GM21423 (cell line): ENCODE results near the gene LMCD1.

Source experiments
- ATAC-seq: cut with Tn5 transposase; IDR thresholded peaks from one replicate; pipeline ENCODE4 v1.9.1; 2021; ENCODE audit warnings: mild to moderate bottlenecking, moderate library complexity; ENCODE audit not compliant: unreplicated experiment

Gene LMCD1

DNA sequence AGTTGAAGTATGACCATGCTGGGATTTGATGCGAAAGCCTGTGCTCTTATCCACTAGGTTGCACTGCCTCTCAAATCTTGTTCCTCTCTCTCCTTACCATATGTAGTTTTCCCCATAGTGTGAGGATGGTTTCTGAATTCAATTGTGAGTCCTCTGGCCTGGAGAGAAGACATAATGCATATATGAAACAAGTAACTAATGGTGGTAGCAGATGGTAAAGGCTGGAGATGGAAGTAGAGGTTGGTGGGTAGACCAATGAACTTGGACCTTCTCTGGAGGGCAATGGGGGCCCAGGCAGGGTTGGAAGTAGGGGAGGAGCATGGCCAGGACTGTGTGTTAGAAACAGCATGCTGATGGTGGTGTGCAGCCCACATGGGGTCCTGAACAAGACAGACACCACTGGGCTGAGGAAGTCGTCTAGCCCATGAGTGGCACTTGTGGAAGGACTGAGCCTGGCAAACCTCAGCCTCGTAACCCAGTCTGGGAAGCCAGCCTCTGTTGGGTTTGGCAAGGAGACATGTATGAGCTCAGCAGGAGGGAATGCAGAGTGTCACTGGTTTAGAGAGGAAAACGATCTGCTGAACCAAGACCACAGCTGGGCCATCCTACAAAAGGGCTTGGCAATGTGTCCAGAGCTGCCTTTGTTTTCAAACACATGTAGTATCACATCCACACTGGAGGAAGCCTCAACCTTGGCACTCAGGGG, 18.5 kb upstream of the LMCD1 start:
- no peak for ATAC-seq

DNA sequence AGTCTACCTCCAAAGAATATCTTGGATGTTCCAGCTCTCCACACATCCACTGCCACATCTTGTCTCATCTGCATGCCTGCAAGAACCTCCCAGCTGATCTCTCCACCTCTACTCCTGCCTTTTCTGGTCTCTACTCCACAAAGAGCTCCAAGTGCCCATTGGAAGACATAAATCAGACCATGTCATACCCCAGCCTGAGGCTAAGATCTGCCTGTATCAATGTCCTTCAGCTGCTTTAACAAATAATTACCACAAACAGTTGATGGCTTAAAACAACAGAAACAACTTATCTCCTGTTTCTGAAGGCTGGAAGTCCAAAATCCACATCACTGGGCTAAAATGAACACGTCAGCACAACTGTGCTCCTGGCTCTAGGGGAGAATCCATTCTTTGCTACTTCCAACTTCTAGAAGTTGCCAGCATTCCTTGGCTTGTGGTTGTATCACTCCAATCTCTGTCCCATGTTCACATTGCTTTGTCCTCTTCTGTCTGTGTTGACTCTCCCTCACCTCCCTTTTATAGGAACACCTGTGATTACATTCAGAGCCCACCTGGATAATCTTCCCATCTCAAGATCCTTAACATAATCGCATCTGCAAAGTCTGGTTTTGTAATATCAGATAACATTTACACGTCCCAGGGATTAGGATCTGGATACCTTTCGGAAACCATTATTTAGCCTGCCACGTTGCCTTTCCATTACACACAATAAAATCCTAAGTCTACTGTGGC, 17.0 kb upstream of the LMCD1 start:
- ATAC-seq = no peak

DNA sequence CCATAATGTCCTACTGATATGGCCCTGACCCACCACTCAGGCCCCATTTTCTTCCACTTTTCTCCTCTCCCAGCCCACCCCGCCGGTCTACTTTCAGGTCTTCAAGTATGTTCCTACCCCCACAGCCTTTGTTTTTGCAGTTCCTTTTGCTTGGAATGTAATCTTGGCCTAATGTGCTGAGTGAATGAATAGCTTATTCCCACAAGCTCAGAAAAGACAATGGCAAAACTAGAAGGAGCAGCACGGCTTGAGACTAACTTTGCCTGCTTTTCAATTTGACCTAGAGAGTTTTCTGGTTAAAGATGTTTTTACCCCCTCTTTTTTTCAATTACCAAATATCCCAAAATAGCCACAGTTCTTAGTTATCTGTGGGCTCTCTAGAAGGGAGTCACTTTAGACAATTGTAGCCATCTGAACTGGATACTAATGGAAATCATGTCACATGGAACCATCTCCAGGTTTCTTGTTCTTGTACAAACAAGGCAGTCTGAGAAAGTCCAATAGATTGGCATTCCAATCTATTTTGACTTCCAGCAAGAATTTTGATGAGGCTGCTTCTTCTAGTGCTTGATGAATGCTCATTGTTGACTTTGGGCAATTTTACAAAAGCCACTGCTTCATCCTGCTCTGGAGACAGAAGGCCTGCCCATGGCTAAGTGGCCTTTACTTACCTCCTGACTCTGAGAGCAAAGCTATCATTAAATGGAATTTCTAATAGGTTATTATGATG, 16.3 kb upstream of the LMCD1 start:
- ATAC-seq = no peak

DNA sequence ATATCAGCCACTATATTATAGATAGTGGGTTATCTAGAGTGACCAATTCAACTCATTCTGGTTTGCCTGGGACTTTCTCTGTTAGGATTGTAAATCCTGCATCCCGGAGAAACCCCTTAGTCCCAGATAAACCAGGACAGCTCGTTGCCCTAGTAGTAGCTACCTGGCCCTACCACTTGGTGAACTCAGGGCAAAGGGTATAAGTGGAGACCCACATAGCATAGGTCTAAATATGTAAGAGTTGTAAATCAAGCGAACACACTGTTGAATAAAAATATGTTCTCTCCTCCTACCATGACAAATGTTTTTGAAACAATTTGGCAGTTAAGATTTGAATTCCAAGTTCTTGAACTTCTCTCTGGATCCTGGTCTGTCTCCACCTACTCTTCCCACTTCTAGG, 15.7 kb upstream of the LMCD1 start:
- no peak for ATAC-seq

DNA sequence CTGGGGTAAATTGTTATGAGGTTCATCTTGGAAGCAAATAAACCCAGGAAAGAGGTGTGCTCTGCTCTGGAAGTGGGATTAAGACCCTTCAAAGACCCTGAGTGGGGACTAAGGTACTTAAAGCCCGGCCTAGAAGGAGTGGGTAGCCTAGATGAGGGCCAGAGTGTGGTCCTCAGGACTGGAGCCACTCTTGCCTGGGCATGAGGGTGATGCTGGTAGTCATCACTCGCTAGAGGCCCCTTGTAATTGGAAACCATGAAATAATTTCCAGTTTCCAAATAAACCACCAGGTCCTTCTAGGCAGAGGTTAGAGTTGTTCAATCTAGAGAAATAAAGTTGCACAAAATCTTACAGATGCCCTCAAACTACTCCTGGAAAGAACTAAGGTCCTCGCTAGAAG, 15.2 kb upstream of the LMCD1 start:
- ATAC-seq = no peak

DNA sequence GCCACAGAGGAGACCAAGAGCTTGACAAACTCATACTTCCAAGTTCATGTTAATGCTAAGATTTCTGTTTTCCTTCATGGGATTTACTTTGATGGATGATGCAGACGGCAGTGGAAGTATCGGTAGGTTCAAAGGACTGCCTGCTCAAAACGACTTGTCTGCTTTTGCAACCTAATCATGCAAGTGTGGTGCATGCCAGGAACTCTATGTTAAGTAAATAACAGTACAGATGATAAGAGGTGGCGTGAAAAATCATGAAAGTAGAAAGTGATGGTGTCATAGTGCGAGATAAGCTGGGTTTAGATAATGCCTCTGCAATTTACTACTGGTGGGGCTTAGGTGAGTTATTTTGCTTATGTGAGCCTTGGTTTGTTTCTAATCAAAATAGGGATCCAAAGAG, 14.7 kb upstream of the LMCD1 start:
- ATAC-seq = no peak

DNA sequence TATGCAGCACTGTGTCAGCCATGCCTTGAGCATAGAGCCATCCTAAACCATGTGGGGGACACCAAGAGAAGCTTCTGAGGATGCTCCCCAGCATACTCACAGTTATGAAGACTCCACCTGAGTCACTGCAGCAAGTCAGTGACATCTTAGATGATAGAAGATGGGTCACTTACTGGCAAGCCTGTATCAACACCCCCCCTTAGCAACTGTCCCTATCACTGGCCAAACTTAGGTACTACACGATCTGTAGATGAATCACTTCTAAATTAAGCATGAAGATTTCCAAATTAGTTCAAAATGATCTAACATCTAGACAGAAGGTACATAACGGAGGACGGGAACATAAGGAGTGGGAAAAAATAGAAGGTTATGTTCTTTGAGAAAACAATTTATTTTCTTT, 13.2 kb upstream of the LMCD1 start:
- no peak for ATAC-seq

DNA sequence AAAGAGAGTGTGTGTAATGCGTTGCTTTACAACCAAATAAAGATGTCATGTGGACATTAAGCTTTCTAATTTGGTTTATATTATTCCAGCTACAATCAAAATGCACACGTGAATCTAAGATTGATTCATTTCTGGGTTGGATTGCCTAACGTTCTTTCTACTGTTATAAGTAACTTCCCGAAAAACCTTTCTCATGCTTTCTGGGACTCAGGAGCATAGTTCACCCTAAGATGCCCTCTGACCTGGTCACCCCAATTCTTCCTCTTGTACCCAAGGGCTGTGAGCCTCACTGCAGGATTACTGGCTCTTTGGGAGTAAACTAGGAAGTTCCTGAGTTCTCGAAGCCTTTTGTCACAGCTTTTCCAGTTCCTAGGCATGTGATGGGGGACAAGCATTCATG, 12.7 kb upstream of the LMCD1 start:
- ATAC-seq = no peak

DNA sequence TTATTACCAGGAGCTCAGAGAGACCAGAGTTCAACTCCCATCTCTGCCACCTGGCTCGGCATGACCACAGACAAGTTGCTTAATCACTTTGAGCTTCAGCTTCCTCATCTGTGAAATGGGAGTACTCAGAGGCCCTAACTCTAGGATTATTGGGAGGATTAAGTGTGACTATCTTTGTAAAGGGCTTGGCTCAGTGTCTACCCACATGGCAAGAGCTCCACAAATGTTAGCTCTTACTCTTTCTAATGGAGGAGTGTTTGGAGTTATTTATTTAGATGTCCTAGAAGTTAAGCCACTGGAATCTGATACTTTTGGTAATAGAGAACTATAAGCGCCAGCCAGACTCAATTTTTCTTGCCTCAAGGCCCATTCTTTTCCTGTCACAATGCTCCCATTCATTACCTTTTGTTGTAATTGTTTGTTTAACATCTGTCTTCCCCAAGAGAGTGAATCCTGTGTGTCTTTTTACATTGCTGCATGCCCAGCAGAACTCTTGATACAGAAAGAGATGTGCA, 12.3 kb upstream of the LMCD1 start:
- ATAC-seq = no peak

DNA sequence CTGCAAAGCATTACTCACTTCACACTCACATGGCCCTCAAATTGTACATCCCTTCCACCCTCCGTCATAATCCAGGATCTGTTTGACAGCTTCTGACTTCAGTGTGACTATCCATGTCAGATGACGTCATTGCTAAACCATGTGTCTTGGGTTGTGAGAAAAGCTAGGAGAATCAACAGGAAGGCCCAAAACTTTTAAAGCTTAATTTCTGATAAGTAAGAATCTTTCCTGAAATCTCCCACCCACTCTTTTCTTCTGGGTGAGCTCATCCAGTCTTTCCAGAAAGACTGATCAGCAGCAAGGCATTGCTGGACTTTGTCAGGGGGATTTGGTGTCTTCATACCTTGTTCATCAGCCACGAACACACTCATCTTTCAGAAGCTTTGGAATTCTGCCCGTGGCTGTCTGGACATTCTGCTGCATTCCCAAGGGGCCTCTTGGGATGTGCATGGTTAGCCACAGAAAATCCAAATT, 11.5 kb upstream of the LMCD1 start:
- no peak for ATAC-seq

DNA sequence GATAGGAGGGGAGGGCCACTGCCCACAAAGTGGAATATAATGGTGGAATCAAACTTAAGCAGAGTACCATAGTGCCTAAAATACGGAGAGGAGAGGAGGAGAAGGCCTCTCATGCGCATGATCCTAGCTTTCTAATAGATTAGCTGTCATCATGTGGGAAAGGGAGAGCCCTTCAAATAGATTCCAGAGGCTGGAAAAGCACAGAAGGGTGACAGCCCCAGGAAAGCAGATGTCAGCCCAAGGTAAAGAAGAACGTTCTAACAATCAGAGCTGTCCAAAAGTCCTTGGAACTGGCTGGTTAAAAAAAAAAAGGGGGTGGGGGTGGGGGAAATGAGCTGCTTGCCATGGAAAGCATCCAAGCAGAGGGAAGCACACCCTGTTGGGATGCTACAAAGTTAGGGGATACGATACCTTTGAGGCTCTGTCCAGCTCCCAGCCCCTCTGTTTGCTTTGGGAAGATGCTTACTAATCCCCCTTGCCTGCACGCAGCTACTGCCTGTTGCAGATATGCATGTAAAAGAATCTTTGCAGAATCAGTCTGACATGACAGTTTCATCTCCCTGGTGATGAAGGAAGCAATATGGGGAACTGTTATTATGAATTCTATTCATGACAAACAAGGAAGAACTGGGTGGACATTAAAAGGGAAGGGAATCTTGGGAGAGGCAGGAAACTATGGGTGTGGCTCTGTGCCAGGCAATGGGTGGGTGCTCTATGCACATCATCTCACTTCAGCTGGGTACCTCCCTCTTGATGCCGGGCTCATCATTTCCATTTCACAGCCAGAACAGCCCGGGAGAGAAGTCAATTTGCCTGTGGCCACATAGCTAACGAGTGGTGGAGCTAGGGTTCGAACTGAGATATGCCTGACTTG, 10.1 kb upstream of the LMCD1 start:
- no peak for ATAC-seq

DNA sequence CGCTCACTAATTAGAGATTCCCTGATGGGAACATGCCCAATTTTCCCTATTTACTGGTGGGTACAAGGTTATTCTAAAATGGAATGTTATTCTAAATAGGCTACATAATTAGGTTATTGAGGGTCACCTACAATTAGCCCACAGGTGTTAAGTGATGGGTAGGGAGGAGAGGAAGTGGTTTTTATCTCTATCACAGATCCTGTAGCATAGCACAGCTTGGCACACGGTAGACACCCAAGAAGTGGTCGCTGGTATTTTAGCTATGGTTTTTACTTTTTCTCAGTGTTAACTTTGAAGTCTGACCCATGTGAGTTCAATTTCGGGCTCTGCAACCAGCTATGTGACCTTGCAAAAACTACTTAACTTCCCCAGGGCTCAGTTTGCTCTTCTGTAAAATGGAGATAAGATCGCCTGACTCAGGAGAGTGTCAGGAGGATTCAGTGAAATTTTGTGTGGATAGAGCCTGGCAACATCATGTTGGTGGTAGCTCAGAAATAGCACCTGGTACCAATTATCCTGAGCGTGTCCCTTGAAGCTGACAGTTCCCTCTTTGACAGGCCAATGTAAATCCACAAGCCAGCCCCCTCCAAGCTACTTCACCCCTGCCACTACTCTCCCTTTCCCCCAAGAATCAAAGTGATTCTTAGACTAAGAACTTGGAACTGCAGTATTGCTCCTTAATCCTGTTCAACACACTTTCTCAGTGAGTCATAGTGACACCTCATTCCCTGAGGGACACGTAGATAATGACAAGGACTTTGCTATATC, 8.7 kb upstream of the LMCD1 start:
- ATAC-seq = no peak

DNA sequence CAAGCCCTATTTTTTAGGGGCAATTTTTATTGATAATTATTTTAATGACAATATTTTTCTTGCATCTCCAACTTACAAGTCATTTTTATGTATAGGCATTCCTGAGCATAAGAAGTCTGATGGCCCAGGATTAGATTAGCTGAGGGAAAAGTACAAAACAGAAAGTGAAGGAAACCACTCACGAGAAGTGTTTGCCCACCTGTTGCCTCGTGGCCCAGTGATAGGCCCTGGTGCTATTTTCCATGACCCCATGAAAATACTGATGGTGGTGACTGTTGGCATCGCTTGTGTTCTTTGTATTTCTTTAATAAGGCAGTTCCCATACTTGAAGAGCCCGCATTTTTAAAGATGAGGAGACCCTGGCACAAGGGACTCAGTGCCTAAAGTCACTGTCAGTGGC, 7.9 kb upstream of the LMCD1 start:
- ATAC-seq = no peak

DNA sequence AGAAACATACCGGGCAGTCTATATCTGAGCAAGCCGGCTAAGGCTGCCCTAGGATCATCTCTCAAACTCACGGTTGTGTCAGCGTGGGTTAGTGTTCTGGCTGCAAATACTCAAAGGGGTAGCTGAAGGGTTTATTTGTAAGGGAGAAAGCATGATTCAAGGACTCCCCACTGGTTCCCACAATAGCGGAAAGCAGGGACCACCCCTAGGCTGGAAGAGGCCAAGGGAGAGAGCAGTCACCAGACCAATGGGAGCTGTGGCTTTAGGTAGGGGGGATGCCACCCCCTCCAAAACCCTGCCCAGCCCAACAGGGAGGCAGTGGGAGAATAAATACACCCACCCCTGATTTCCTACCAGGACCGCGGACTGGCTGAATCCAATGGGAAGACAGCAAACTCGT, 7.3 kb upstream of the LMCD1 start:
- ATAC-seq = no peak

DNA sequence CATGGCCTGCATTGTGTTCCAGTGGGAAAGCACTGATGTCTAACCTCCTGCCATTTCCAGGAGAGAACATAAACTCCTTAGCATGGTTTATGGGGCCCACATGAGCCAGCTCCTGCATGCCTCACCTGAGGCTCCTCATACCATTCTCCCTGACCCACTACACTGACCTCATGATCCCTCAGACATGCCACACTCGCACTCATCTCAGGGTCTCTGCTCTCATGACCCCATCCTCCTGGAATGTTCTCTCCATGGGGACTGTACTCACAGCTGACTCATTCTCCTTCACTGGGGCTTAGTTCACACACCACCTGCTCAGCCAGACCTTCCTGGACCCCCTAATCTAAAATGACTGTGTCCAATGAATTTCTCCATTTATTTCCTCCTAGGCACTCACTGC, 4.0 kb upstream of the LMCD1 start:
- no peak for ATAC-seq

DNA sequence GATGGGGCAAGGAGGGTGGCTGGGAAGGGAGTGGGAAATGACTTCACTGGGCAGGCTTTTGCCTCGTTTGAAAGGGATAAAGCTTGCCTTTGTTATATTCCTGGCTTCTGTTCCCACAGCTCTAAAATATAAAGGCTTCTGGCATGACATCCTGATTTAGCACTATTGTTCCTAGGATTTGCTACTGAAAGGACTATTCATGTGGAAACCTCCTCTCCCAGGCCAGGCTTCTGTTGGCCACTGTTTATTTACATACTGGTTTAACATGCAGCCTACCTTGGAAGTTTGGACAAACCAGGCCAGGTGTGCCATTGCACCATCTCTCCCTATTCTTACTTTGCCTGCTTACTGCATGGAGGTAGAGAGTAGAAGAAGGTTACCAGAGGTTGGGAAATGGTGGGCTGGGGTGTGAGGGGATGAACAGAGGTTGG, 2.4 kb upstream of the LMCD1 start:
- no peak for ATAC-seq

DNA sequence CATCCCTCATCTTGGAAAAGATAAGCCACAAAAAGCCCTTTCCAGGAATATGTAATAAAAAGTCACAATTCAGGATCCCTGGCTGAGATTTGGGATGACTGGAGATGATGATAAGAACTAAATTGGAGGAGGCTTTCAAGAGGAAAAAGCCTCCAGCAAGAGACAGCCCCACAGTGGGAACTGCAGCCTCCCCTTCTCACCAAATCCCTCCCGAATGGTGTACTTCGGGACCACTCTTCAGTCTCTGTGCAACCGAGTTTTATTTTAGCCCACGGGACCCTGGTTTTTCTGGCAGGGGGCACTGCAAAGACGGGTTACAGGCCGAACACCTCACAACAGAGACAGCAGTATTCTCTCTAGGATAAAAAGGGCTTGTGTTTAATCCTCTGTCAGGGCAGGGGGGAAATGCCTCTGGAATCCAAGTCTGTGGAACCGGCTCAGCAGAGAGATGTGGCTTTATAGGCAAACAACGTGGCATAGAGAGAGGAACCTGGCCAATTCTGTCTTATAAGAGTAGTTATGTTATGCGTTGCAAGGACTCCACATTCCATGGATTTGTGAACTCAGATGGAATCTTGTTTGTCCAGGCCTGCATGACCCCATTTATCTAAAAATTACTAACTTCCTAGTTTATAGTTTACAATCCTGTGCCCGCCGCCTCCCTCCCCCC, 1.2 kb upstream of the LMCD1 start:
- ATAC-seq = no peak

DNA sequence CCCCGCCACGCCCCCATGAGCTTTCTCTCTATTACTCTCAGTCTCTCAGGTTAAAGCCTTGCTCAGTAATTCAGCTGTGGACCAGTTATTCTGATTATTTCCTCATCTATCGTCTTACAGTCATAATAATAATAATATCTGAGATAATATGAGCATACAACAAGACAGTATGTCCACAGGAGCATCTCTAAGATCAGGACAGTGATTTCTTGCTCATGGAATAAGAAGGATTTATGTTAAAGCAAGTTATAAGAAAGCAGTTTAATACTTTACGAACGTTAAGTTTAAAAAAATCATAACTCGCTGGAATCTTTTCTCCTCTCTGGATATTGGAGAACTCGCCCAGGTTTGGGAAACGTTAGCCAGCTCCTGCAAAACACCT, 643 bp upstream of the LMCD1 start:
- no peak for ATAC-seq

DNA sequence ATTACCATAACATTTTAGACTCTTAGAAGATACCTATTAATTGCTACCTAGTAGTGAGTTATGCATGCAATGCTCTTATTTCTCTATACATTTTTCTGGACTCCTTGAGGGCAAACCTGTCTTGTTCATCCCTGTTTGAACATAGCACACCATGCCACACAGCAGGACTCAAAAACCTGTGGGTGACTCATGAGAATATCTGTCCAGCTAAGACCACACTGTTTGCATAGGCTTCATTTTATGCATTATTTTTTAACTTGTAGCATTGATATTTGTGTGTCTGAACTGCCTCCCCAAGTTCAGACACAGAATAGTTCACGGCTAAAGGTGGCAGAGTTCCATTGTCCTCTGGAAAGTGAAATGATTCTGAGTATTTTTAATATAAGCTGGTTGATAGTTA, 1.8 kb downstream of the LMCD1 start:
- ATAC-seq = no peak
